CD4-positive, alpha-beta T cell treated with Interleukin-2 at 100 ng/mL for 4 hours (primary cell): ENCODE results near the gene MPEG1.

Experiments
- DNase-seq: peaks from one replicate; pipeline ENCODE4 v3.0.0-alpha.2; 2020; ENCODE audit warnings: low spot score

Gene MPEG1

GRCh38 chr11:59187035-59187434 lies 25.7 kb downstream of the MPEG1 start:
- DNase-seq: no peak

GRCh38 chr11:59186130-59186594 lies 26.6 kb downstream of the MPEG1 start:
- DNase-seq: peak; percentile 46

- no peak for DNase-seq
Measured at GRCh38 chr11:59185386-59185945, 27.3 kb downstream of the MPEG1 start.

- DNase-seq: no peak
Measured at GRCh38 chr11:59184691-59185339, 27.9 kb downstream of the MPEG1 start.

GRCh38 chr11:59183771-59184170 lies 29.0 kb downstream of the MPEG1 start:
- no peak for DNase-seq

- peak; percentile 8 for DNase-seq
Measured at GRCh38 chr11:59182457-59183151, 30.1 kb downstream of the MPEG1 start.

GRCh38 chr11:59181746-59182456 lies 30.8 kb downstream of the MPEG1 start:
- no peak for DNase-seq

GRCh38 chr11:59180907-59181306 lies 31.8 kb downstream of the MPEG1 start:
- DNase-seq: no peak

GRCh38 chr11:59180168-59180776 lies 32.5 kb downstream of the MPEG1 start:
- no peak for DNase-seq

GRCh38 chr11:59179121-59179520 lies 33.6 kb downstream of the MPEG1 start:
- no peak for DNase-seq

- DNase-seq: no peak
Measured at GRCh38 chr11:59178402-59178801, 34.3 kb downstream of the MPEG1 start.

GRCh38 chr11:59176330-59176729 lies 36.4 kb downstream of the MPEG1 start:
- DNase-seq: no peak

- DNase-seq: no peak
Measured at GRCh38 chr11:59175091-59175501, 37.6 kb downstream of the MPEG1 start.

- no peak for DNase-seq
Measured at GRCh38 chr11:59174664-59175033, 38.1 kb downstream of the MPEG1 start.

GRCh38 chr11:59173964-59174663 lies 38.6 kb downstream of the MPEG1 start:
- DNase-seq: no peak

- no peak for DNase-seq
Measured at GRCh38 chr11:59173080-59173963, 39.4 kb downstream of the MPEG1 start.

GRCh38 chr11:59172345-59173079 lies 40.2 kb downstream of the MPEG1 start:
- DNase-seq: no peak

GRCh38 chr11:59171508-59172322 lies 41.0 kb downstream of the MPEG1 start, which contains the start of gene DTX4:
Gene DTX4, plus strand, starts transcription at chr11:59172132. Its CDS starts 464 bp downstream, at chr11:59172596.
- peak; percentile 88 for DNase-seq

GRCh38 chr11:59164028-59164427 lies 48.7 kb downstream of the MPEG1 start:
- no peak for DNase-seq
